ENCODE results near the gene TTC22. TPM values are rescaled to one million over a fixed set of nuclear protein-coding genes. Genes with fewer than 3 reads are reported as not detected.

TTC22 gene
- total and polyA plus RNA-seq, 2 donors from 2014 or later, result 9.6 to 16.5 TPM

DNA sequence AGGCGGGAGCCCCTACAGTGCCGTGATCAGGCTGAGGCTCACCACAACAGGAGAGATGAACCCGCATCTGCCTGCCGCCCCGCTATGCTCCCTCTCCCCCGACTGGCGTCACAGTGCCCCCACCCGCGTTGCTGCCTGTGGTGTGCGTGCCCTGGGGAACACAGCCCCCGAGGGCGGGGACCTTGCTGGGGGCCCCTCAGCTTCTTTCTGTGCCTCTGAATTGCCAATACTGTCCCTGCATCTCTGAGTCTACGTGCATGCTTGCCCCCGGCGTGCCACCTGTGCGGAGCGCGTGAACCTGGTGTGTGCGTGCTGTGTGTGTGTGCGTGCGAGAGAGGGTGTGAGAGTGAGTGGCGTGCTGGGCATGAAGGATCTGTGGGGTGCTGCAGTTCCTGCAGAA, 47.1 kb downstream of the TTC22 start:
- Histone ChIP-seq H3K27ac (ENCODE audit: low read depth in 2 of 2, low read length in 2 of 2) (no peak overlapping the region), H3K4me3 (ENCODE audit: low read length in 3 of 3) (no peak overlapping the region), H3K4me1 (ENCODE audit: control insufficient read depth in 2 of 3, insufficient read depth in 2 of 3, low read depth in 1 of 3, low read length in 3 of 3) (no peaks in the 10 kb centered on the region), H3K27me3 (ENCODE audit: control insufficient read depth, insufficient read depth, low read length) (no peaks in the 10 kb centered on the region), H3K9me3 (ENCODE audit: control insufficient read depth in 2 of 3, insufficient read depth in 1 of 3, low read length in 3 of 3) (no peaks in the 10 kb centered on the region), H3K36me3 (ENCODE audit: control insufficient read depth in 2 of 3, insufficient read depth in 3 of 3, low read length in 3 of 3) (peaks cover 0 to 15% (median 8%) of the 10 kb centered on the region in 3 donors), H3K9ac (ENCODE audit: low read length in 3 of 3) (no peak overlapping the region)
- intact Hi-C loops (cut with DNase I), result no loop called here
- TF ChIP-seq, protein P1, sequence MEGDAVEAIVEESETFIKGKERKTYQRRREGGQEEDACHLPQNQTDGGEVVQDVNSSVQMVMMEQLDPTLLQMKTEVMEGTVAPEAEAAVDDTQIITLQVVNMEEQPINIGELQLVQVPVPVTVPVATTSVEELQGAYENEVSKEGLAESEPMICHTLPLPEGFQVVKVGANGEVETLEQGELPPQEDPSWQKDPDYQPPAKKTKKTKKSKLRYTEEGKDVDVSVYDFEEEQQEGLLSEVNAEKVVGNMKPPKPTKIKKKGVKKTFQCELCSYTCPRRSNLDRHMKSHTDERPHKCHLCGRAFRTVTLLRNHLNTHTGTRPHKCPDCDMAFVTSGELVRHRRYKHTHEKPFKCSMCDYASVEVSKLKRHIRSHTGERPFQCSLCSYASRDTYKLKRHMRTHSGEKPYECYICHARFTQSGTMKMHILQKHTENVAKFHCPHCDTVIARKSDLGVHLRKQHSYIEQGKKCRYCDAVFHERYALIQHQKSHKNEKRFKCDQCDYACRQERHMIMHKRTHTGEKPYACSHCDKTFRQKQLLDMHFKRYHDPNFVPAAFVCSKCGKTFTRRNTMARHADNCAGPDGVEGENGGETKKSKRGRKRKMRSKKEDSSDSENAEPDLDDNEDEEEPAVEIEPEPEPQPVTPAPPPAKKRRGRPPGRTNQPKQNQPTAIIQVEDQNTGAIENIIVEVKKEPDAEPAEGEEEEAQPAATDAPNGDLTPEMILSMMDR (IDR thresholded peaks at IDR 0.05; ENCODE audit: borderline replicate concordance, extremely low read depth, insufficient read depth), result no peak
- FAIRE-seq, result no peak
- no peak for DNase-seq

DNA sequence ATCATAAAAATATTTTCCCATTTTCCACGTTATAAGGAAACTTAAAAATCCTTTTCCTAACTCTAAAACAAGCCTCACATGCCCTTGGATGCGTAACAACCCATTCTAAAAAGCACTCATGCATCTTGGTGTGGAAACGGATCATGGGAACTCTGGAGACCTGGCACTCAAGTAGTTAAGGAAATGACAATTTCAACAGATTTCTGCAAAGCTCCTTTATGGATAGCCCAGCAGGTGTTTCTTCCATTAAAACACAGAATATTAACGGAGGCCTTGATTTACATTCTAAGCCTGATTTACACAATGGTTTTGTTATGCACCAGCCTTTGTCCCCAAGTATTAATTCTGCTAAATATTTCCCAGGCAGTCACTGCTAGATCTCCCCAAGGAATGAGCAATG, 49.7 kb downstream of the TTC22 start:
- H3K27me3 ChIP-seq (ENCODE audit: control insufficient read depth, insufficient read depth, low read length), result no peaks in the 10 kb centered on the region
- H3K4me1 ChIP-seq (ENCODE audit: control insufficient read depth in 2 of 3, insufficient read depth in 2 of 3, low read depth in 1 of 3, low read length in 3 of 3), result no peaks in the 10 kb centered on the region
- H3K27ac ChIP-seq (ENCODE audit: low read depth in 2 of 2, low read length in 2 of 2), result no peak overlapping the region
- H3K9me3 ChIP-seq (ENCODE audit: control insufficient read depth in 2 of 3, insufficient read depth in 1 of 3, low read length in 3 of 3), result no peaks in the 10 kb centered on the region
- H3K36me3 ChIP-seq (ENCODE audit: control insufficient read depth in 2 of 3, insufficient read depth in 3 of 3, low read length in 3 of 3), result no peaks in the 10 kb centered on the region
- TF ChIP-seq, protein P1 (IDR thresholded peaks at IDR 0.05; ENCODE audit: borderline replicate concordance, extremely low read depth, insufficient read depth), result no peak
- DNase-seq, result no peak
- no peak overlapping the region for H3K9ac ChIP-seq (ENCODE audit: low read length in 3 of 3)
- no peak overlapping the region for H3K4me3 ChIP-seq (ENCODE audit: low read length in 3 of 3)
- FAIRE-seq, result no peak
- intact Hi-C loops (cut with DNase I), result no loop called here

DNA sequence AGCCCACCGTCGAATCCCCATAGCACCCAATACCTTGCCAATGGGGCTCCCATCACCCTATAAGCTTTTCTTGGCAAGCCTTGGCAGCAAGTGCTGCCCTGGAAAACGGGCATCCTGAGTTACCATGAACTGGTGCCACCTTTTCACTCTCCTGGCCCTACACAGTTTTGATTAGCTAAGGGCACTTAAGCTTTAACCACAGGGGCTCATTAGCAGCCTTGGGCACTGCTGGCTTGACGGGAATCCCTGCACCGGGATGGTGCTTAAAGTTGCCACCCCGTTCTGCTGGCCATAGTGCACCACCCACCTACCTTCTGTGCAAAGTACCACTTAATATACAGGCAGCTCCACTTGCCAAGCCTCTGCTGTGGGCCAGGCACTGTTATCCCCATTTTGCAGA, 50.5 kb downstream of the TTC22 start:
- no peaks in the 10 kb centered on the region for H3K4me1 ChIP-seq (ENCODE audit: control insufficient read depth in 2 of 3, insufficient read depth in 2 of 3, low read depth in 1 of 3, low read length in 3 of 3)

More for the DNA sequence above, 50.5 kb downstream of the TTC22 start:
- no peaks in the 10 kb centered on the region for H3K36me3 ChIP-seq (ENCODE audit: control insufficient read depth in 2 of 3, insufficient read depth in 3 of 3, low read length in 3 of 3)
- FAIRE-seq (no peak), DNase-seq (no peak)
- no peak overlapping the region for H3K4me3 ChIP-seq (ENCODE audit: low read length in 3 of 3)
- no peak overlapping the region for H3K9ac ChIP-seq (ENCODE audit: low read length in 3 of 3)
- no peaks in the 10 kb centered on the region for H3K27me3 ChIP-seq (ENCODE audit: control insufficient read depth, insufficient read depth, low read length)
- intact Hi-C loops (cut with DNase I), result no loop called here
- TF ChIP-seq, protein P1 (IDR thresholded peaks at IDR 0.05; ENCODE audit: borderline replicate concordance, extremely low read depth, insufficient read depth), result no peak
- no peaks in the 10 kb centered on the region for H3K9me3 ChIP-seq (ENCODE audit: control insufficient read depth in 2 of 3, insufficient read depth in 1 of 3, low read length in 3 of 3)
- H3K27ac ChIP-seq (ENCODE audit: low read depth in 2 of 2, low read length in 2 of 2), result no peak overlapping the region

Data from kidney (tissue), 14 donors.